ENCODE data around the gene RSKR.
"Not testable (repeated sequence)": the region's sequence is repeated elsewhere in the genome, so short reads cannot be mapped to it uniquely, and the experiment has no call there.

RSKR gene

DNA sequence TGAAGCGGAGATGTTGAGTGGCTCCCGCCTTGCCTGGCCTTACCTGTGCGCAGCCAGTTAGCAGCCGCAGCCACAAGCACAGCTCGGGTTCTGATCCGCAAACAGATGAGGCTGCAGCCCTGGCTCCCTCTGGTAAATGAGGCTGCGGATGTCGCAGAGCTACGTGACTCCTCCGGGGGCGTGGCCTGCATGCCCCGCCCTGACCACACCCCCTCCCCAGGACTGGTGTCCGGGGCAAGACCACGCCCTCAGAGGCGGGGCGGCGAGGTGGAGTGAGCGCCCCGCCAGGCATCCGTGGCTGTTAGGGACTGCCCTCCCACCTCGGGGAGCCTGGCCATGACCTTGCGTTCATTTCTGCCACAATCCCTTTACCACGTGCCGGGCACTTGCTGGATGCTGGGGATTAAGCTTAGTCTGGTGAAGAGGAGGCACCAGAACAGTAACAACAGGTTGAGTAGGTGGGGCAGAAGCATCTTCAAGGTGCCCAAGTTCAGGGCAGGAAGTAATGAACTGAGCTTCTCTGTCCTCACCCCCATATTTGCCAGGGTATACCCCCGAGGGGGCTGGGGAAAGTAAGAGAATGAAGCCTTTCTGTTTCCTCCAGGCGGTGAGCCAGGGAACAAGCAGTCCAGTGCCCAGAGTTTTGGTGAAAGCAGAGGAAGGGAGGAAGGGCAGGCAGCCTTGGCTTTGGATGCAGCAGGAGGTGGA lies 37.1 kb downstream of the RSKR start, which contains the start of gene ALDOC:
Gene ALDOC (minus strand): TSS at position 138 of the 708 bp plus-strand sequence. CDS start 1,363 bp downstream, outside the sequence.
- no peak for FAIRE-seq

DNA sequence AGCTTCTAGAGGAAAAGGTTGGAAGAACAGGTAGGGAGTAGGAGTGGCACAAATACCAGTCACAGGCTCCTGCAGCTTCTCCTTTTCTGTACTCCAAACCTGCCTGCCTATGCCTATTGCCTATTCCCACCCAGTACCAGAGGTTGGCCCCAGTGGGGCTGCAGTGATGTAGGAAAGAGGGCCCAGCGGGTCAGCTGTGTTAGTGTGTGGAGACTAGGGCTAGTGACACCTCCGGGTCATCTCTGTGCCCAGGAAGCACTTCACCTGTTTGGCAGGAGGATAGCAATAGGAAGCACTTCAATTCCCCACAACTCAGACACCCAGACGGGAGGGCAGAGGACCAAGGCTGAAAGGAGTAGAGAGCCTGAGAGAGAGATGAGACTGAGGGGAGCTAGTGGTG lies 38.0 kb downstream of the RSKR start:
- FAIRE-seq, result not testable (repeated sequence)

DNA sequence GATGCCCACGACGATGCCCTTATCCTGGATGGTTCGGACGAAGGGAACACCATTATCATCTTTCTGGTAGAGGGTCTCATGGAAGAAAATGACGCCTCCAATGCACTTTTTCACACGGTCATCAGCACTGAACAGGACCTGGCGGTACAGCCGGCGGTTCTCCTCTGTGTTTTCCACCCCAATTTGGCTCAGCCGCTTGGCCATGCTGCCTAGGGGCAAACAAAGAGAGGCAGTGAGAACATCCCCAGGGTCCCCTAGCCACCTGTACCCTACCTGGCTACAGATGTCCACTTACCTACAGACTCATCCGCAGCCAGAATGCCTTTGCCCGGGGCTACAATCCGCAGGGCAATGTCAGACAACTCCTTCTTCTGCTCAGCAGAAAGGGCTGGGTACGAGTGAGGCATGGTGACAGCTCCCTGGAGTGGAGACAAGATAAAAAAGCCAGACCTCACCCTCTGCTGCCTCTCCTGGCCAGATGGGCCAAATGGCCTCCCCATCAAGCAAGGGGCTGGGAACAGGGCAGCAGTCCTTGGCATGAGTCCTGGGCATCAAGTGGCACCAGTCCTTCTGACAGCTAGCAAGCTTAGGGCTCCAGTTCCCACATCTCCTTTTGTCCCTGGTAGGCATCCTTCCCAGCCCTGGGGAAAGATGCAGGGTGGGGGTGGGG lies 38.7 kb downstream of the RSKR start:
- no peak for FAIRE-seq

DNA sequence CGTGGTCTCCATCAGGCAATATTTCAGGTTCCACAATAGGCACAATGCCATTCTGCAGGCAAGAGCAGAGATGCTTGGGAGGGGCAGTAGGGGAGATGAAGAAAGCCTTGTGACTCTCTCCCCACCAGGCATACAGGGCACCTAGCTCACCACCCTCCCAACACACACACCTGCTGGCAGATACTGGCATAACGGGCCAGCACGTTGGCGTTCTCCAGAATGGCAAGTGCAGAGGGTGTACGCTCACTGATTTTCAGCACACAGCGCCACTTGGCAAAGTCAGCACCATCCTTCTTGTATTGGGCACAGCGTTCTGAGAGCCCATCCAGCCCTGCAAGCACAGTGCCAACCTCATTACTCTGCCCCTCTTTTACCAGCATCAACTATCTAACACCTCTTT lies 39.5 kb downstream of the RSKR start:
- no peak for FAIRE-seq

DNA sequence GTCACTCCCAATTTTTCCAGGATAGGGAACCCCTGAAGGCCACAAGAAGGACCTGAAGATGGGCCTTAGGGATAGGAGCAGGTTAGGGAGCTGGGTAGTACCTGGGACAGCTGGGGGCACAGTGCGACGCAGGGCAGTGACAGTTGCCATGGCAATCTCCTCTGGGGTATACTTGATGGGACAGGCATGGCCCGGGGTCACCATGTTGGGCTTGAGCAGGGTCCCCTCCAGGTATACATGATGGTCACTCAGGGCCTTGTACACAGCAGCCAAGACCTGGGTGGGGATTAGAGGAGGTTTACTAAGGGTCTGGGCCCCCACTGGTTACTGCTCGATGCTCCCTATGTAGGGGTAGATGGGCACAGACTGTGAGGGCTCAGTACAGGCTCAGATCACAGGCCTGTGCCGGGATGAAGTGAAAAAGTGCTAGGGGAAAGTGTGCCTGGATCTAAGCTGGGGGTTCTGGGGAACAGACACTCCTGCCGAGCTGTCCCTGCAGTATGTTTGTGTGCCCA lies 40.0 kb downstream of the RSKR start:
- FAIRE-seq, result no peak

DNA sequence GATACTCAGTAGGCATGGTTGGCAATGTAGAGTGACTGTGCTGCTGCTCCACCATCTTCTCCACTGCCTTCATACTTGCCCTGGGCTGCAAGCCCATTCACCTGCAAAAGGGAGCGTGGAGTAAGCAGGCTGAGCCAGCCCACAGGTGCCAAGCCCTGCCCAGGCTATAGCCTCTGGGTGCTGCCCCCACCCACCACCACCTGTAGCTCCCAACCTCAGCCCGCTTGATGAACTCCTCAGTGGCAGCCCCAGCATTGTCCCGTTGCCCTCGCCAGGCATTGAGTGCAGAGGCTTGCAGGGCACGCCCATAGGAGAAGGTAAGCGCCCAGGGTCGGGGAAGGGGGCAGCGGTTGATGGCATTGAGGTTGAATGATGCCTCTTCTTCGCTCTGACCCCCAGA lies 40.5 kb downstream of the RSKR start:
- no peak for FAIRE-seq

DNA sequence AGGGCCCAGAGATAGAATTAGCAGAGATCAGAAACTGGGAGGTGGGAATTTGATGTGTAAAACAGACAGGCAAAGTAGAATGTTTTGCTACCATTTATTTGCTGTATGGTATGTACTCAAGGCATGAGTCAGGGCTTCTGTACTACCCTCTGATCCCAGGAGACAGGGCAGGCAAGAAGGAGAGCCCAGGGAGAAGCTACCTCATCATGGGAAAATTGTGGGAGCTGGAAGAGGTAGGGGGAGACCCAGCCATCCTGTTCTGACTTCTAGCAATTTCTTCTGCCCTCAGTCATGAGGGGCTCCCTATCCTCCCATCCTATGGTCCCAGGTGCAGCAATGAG lies 41.0 kb downstream of the RSKR start:
- no peak for FAIRE-seq

DNA sequence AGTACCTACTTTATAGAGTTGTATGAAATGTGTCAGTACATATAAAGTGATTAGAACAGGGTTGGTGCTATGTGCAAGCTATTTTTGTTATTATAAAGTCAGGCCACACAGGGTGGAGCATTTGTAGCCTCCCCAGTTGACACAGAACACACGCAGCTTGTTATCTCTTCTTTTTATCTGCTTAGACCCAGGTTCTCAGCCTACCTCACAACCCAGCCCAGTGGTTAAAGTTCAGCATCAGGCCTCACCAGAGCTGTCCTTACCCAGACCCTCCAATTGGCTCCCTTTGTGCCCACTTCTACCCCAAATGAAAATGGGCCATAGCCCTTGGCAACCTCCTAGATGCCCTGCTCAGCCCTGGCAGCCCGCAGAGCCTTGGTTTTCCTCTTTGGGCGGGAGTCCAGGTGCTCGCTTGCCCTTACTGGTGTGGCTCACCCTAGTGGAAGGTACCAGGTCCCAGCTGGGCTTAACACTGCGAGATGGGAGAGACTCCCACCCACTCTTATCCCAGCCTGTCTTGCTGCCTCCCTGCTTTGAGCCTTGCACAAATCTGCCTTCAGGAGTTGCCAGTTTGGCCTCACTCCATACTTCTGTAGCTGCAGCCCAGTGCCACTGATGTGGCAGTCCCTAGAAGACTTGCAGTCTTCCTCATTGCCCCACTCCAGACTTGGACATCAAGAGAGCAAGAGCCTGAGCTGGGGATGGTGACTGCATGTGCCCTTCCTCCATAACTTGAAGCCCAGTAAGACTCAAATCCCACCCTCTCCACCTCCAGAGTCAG lies 41.5 kb downstream of the RSKR start:
- no peak for FAIRE-seq

DNA sequence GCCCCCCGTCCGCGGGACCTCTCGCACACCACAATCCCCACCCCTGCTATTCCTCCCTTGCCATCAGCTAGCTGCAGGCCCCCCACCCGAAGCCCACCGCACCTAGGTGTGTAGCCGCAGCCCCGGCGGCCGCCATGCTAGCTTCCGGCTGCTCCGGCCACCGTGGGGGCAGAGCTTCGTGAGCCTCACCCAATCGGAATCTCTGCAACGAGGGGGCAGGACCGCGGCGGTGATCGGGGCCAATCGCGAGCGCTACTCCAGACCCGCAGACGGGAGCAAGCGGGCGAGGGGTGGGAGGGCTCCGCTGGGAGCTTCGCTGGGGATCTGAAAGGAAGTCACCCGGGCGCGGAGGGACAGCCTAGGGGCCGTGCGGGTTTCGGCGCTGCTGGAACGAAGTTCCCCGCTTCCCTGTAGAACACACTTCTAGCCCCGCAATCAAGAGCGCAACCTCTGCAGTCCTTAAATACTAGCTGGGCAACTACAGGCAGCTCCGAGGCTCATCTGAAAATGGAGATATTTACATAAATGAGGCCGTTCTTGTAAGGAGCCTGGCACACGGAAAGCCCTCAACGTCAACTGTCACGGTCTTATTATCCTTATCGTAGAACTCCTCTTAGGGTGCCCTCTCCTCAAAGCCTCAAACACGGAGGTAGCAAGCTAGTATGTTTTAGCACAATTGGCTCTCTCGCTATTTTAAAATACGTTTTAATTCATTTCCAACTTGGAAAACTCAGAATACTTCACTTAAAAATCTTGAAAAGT lies 42.4 kb downstream of the RSKR start, which contains the start of gene PIGS:
Gene PIGS (minus strand): TSS at position 164 of the 762 bp plus-strand sequence. CDS start 28 bp downstream, at position 136.
- FAIRE-seq, result no peak

DNA sequence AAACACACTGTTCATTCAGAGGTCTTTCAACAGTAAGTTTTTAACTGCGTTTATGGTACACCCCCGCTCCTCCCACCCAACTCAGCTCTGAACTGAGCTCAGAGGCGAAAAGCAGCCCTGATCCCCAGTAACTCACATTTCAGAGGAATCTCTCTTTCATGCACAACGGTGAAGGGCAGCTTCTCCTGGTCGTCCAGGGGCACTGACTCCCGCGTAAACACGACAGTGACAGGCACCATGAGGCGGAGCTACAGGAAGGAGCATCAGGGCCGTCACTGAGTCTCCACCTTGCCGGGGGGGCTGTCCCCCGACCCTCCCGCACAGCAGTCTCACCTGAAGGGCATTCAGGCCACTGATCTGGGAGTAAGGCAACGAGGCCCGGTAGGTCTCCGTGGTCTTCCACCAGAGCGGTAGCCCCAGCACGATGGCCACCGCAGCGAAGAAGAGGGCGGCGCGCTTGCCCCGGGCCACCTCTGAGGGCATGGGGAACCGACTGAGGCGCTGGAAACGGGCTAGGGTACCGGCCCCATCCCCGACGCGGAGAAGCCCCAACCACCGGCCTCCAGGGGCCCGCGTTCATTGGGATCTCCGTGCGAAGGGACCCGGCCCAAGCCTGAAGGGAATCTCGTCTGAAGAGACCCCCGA lies 43.1 kb downstream of the RSKR start:
- FAIRE-seq, result no peak

DNA sequence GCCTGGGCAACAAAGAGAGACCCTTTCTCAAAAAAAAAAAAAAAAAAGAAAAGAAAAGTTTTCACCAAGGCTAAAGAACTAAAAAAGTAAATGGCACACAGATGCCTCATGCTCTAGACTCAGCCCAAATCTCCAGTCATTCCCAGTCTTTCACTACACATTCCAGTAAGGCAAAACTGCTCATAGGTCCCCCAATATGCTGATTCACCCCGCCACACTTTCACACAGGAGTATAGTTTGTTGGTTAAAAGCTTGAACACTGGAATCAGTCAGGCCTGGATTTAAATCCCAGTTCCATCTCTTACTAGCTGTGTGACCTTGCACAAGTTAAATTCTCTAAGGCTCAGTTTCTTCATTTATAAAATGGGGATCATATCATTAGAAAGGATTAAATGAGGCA lies 44.5 kb downstream of the RSKR start:
- FAIRE-seq, result no peak

DNA sequence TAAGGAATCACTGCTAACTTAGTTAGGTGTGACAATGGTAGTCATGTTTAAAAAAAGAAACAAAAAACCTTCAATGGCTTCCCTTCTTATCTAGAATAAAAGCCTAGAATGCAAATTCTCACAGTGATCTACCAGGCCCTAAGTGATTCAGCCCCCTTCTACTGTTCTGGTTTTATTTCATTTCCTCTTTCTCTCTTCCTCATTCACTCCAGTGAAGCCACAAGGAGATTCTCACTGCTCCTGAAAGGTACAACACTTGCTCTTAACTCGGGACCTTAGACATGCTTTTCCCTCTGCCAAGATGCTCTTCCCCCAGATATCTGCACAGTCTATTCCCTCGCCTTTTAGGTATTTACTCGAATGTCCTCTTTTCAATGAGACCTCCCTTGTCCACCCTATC lies 46.4 kb downstream of the RSKR start:
- FAIRE-seq, result no peak

DNA sequence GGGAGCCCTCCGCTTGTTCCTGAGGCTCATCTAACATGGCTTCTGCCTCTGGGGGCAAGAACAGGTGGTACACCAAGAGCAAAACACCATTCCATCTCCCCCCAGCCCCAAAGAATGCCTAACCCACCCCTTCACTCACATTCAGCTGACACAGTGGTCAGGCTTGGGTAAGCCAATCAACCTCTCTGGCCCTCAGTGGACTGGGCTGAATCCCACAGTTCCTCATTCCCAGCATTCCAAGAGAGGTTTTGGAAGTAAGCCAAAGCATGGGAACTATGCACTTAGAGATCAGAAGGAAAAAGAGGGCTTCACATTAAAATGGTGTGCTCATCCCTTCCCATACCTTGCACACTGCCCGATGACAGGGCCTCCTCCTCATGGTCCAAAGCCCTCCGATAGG lies 50.5 kb downstream of the RSKR start:
- FAIRE-seq, result no peak

All from colon (tissue), 2 donors.